CD4-positive, alpha-beta T cell treated with Interleukin-6 for 4 hours (primary cell): ENCODE measurements around the gene MCTP1.

Experiments
- DNase-seq: peaks from one replicate; pipeline ENCODE4 v3.0.0-alpha.2; 2020; ENCODE audit warnings: mixed read lengths

Gene MCTP1

GRCh38 chr5:94796586-94796985 is 488.3 kb downstream of the MCTP1 start:
- DNase-seq, result no peak

- DNase-seq, result no peak
Measured at GRCh38 chr5:94793816-94794198, 491.1 kb downstream of the MCTP1 start.

GRCh38 chr5:94793113-94793815 is 491.6 kb downstream of the MCTP1 start:
- peak; percentile 16 for DNase-seq

GRCh38 chr5:94791829-94792228 is 493.1 kb downstream of the MCTP1 start:
- DNase-seq, result no peak

GRCh38 chr5:94788527-94788926 is 496.4 kb downstream of the MCTP1 start:
- DNase-seq, result no peak

GRCh38 chr5:94784536-94785505 is 500.1 kb downstream of the MCTP1 start:
- DNase-seq, result no peak

- no peak for DNase-seq
Measured at GRCh38 chr5:94782383-94782782, 502.5 kb downstream of the MCTP1 start.

- no peak for DNase-seq
Measured at GRCh38 chr5:94779684-94780083, 505.2 kb downstream of the MCTP1 start.

GRCh38 chr5:94778732-94779131 is 506.2 kb downstream of the MCTP1 start:
- no peak for DNase-seq

GRCh38 chr5:94778299-94778698 is 506.6 kb downstream of the MCTP1 start:
- DNase-seq, result no peak

GRCh38 chr5:94777056-94777880 is 507.6 kb downstream of the MCTP1 start:
- DNase-seq, result no peak

- no peak for DNase-seq
Measured at GRCh38 chr5:94776167-94776566, 508.7 kb downstream of the MCTP1 start.

- no peak for DNase-seq
Measured at GRCh38 chr5:94775088-94775487, 509.8 kb downstream of the MCTP1 start.

GRCh38 chr5:94771742-94772141 is 513.2 kb downstream of the MCTP1 start:
- no peak for DNase-seq

- no peak for DNase-seq
Measured at GRCh38 chr5:94769996-94770395, 514.9 kb downstream of the MCTP1 start.

- DNase-seq, result no peak
Measured at GRCh38 chr5:94761786-94762185, 523.1 kb downstream of the MCTP1 start.

- DNase-seq, result no peak
Measured at GRCh38 chr5:94761055-94761454, 523.8 kb downstream of the MCTP1 start.

GRCh38 chr5:94759961-94760360 is 524.9 kb downstream of the MCTP1 start:
- DNase-seq, result no peak

GRCh38 chr5:94759022-94759421 is 525.9 kb downstream of the MCTP1 start:
- no peak for DNase-seq

GRCh38 chr5:94754824-94755223 is 530.1 kb downstream of the MCTP1 start:
- no peak for DNase-seq

- no peak for DNase-seq
Measured at GRCh38 chr5:94751460-94751859, 533.4 kb downstream of the MCTP1 start.

GRCh38 chr5:94750681-94751080 is 534.2 kb downstream of the MCTP1 start:
- no peak for DNase-seq

GRCh38 chr5:94749042-94749441 is 535.9 kb downstream of the MCTP1 start:
- no peak for DNase-seq
